Adipocyte (in vitro differentiated cells): Measurements from ENCODE around the gene KSR2.

Experiments used
- DNase-seq: peaks from one replicate; pipeline ENCODE4 v3.0.0-alpha.2; 2015; ENCODE audit warnings: low read depth
- H3K27me3 ChIP-seq: replicated peaks from 2 replicates; pipeline ENCODE4 v1.7.0; 2013; ENCODE audit warnings: mild to moderate bottlenecking, low read length, moderate library complexity; ENCODE audit not compliant: control insufficient read depth, insufficient read depth
- H3K36me3 ChIP-seq: 2 replicates; pipeline ENCODE4 v1.7.0; 2013; ENCODE audit warnings: low read length, mild to moderate bottlenecking, moderate library complexity; ENCODE audit not compliant: control insufficient read depth, insufficient read depth, severe bottlenecking
- H3K4me1 ChIP-seq: 2 replicates; pipeline ENCODE4 v1.7.0; 2013; ENCODE audit warnings: mild to moderate bottlenecking, low read length, moderate library complexity; ENCODE audit not compliant: control insufficient read depth, insufficient read depth
- H3K4me3 ChIP-seq: 2 replicates; pipeline ENCODE4 v1.7.0; 2013; ENCODE audit warnings: mild to moderate bottlenecking, low read length, moderate library complexity
- H3K9ac ChIP-seq: 2 replicates; pipeline ENCODE4 v1.7.0; 2013; ENCODE audit warnings: mild to moderate bottlenecking, low read length, moderate library complexity
- H3K9me3 ChIP-seq: 2 replicates; pipeline ENCODE4 v1.7.0; 2013; ENCODE audit warnings: mild to moderate bottlenecking, low read length, moderate library complexity; ENCODE audit not compliant: control insufficient read depth

Gene KSR2

GRCh38 chr12:117703584-117703983, 265.2 kb downstream of the KSR2 start:
- Histone ChIP-seq H3K36me3 (no peaks in the 10 kb centered on the region), H3K4me3 (no peak overlapping the region), H3K4me1 (no peaks in the 10 kb centered on the region), H3K9me3 (no peaks in the 10 kb centered on the region), H3K27me3 (peaks cover 26% of the 10 kb centered on the region), H3K9ac (no peak overlapping the region)
- no peak for DNase-seq

GRCh38 chr12:117702741-117703140, 266.0 kb downstream of the KSR2 start:
- Histone ChIP-seq H3K4me3 (no peak overlapping the region), H3K36me3 (no peaks in the 10 kb centered on the region), H3K4me1 (no peaks in the 10 kb centered on the region), H3K27me3 (peaks cover 26% of the 10 kb centered on the region), H3K9me3 (no peaks in the 10 kb centered on the region), H3K9ac (no peak overlapping the region)
- DNase-seq: no peak

- Histone ChIP-seq H3K36me3 (no peaks in the 10 kb centered on the region), H3K4me1 (no peaks in the 10 kb centered on the region), H3K4me3 (no peak overlapping the region), H3K9ac (no peak overlapping the region), H3K9me3 (no peaks in the 10 kb centered on the region), H3K27me3 (peaks cover 33% of the 10 kb centered on the region)
- no peak for DNase-seq
These were observed 269.2 kb downstream of the KSR2 start for GRCh38 chr12:117699575-117699974.

GRCh38 chr12:117699118-117699517, 269.7 kb downstream of the KSR2 start:
- Histone ChIP-seq H3K9me3 (no peaks in the 10 kb centered on the region), H3K4me3 (no peak overlapping the region), H3K4me1 (no peaks in the 10 kb centered on the region), H3K27me3 (peaks cover 33% of the 10 kb centered on the region), H3K36me3 (no peaks in the 10 kb centered on the region), H3K9ac (no peak overlapping the region)
- no peak for DNase-seq

GRCh38 chr12:117695956-117696355, 272.8 kb downstream of the KSR2 start:
- DNase-seq: no peak
- Histone ChIP-seq H3K4me1 (no peaks in the 10 kb centered on the region), H3K9me3 (no peaks in the 10 kb centered on the region), H3K9ac (no peak overlapping the region), H3K36me3 (no peaks in the 10 kb centered on the region), H3K27me3 (peaks cover 11% of the 10 kb centered on the region), H3K4me3 (no peak overlapping the region)

- H3K36me3 ChIP-seq: no peaks in the 10 kb centered on the region
- H3K4me1 ChIP-seq: peaks cover 2% of the 10 kb centered on the region
- H3K4me3 ChIP-seq: no peak overlapping the region
- H3K9me3 ChIP-seq: no peaks in the 10 kb centered on the region
- peaks cover 20% of the 10 kb centered on the region for H3K27me3 ChIP-seq
- no peak for DNase-seq
- no peak overlapping the region for H3K9ac ChIP-seq
These were observed 276.3 kb downstream of the KSR2 start for GRCh38 chr12:117692512-117692911.

GRCh38 chr12:117689857-117690256, 278.9 kb downstream of the KSR2 start:
- Histone ChIP-seq H3K4me1 (peaks cover 28% of the 10 kb centered on the region), H3K9ac (no peak overlapping the region), H3K9me3 (no peaks in the 10 kb centered on the region), H3K27me3 (peaks cover 13% of the 10 kb centered on the region), H3K36me3 (no peaks in the 10 kb centered on the region), H3K4me3 (no peak overlapping the region)
- no peak for DNase-seq

- no peaks in the 10 kb centered on the region for H3K36me3 ChIP-seq
- no peak for DNase-seq
- H3K27me3 ChIP-seq: peaks cover 13% of the 10 kb centered on the region
- H3K9me3 ChIP-seq: no peaks in the 10 kb centered on the region
- no peak overlapping the region for H3K9ac ChIP-seq
- H3K4me3 ChIP-seq: no peak overlapping the region
- peaks cover 34% of the 10 kb centered on the region for H3K4me1 ChIP-seq
These were observed 280.3 kb downstream of the KSR2 start for GRCh38 chr12:117688446-117688845.

- H3K4me3 ChIP-seq: peak overlapping the region; percentile 29
- H3K9me3 ChIP-seq: no peaks in the 10 kb centered on the region
- H3K27me3 ChIP-seq: peaks cover 13% of the 10 kb centered on the region
- no peak for DNase-seq
- H3K36me3 ChIP-seq: no peaks in the 10 kb centered on the region
- H3K9ac ChIP-seq: no peak overlapping the region
- peaks cover 34% of the 10 kb centered on the region for H3K4me1 ChIP-seq
These were observed 281.8 kb downstream of the KSR2 start for GRCh38 chr12:117686911-117687377.

GRCh38 chr12:117686210-117686609, 282.6 kb downstream of the KSR2 start:
- peaks cover 13% of the 10 kb centered on the region for H3K27me3 ChIP-seq
- no peaks in the 10 kb centered on the region for H3K9me3 ChIP-seq
- H3K36me3 ChIP-seq: no peaks in the 10 kb centered on the region
- peaks cover 34% of the 10 kb centered on the region for H3K4me1 ChIP-seq
- H3K4me3 ChIP-seq: peak overlapping the region; percentile 29
- no peak for DNase-seq
- no peak overlapping the region for H3K9ac ChIP-seq

- DNase-seq: no peak
- Histone ChIP-seq H3K9me3 (no peaks in the 10 kb centered on the region), H3K36me3 (no peaks in the 10 kb centered on the region), H3K4me3 (no peak overlapping the region), H3K27me3 (peaks cover 7% of the 10 kb centered on the region), H3K4me1 (peaks cover 37% of the 10 kb centered on the region), H3K9ac (peak overlapping the region; percentile 27)
These were observed 283.5 kb downstream of the KSR2 start for GRCh38 chr12:117685110-117685926.

- Histone ChIP-seq H3K36me3 (no peaks in the 10 kb centered on the region), H3K4me3 (no peak overlapping the region), H3K9me3 (no peaks in the 10 kb centered on the region), H3K4me1 (peaks cover 45% of the 10 kb centered on the region), H3K9ac (no peak overlapping the region), H3K27me3 (peaks cover 7% of the 10 kb centered on the region)
- DNase-seq: no peak
These were observed 284.3 kb downstream of the KSR2 start for GRCh38 chr12:117684471-117684870.
